ENCODE data around the gene TUBB1. TPM values are rescaled to one million over a fixed set of nuclear protein-coding genes. Genes with fewer than 3 reads are reported as not detected.

TUBB1 gene
- total and polyA plus RNA-seq, 2 of the 13 experiments (the other 11 are each of a cell fraction or from before 2014, with no cell fraction given) = 0.11 to 57.6 TPM

DNA sequence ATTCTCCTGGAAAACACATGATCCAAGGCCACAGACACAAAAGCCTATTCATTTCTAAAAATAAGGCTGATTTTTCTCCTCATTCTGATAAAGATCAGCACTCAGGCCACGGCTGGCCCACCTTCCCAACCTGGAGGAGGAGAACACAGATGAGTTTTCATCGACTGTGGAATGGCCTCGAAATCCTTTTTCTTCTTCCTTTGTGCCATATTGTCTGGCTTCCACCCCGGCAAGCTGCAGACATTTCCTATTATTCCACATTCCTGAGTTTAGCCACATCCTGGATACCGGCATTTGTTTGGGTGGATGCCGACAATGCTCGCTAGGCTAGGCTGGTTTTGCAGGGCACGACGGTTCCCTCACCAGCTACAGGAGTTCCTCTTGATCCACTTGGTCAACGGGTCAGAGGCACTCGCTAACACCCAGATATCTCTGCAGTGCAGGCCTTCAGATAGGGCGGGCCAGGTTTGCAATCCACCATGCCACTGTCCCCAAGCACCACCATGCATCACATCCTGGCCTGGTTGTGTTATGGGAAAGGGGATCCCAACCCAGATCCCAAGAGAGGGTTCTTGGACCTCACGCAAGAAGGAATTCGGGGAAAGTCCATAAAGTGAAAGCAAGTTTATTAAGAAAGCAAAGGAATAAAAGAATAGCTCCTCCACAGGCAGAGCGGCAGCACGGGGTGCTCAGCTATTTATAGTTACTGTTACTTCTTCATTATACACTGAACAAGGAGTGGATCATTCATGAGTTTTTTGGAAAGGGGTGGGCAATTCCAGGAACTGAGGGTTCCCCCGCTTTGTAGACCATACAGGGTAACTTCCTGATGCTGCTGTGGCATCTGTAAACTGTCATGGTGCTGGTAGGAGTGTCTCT lies 8.0 kb upstream of the TUBB1 start (continued):
- TF ChIP-seq SOX5 (CRISPR knock-in tag; IDR thresholded peaks at IDR 0.05; ENCODE audit: borderline replicate concordance) (0 out of 2 replicates have a peak, but pooled peaks have one; percentile 38), TEAD3 (CRISPR knock-in tag; optimal IDR thresholded peaks at IDR 0.05; ENCODE audit: borderline replicate concordance) (peak; percentile 85), ZNF652 (CRISPR knock-in tag; IDR thresholded peaks at IDR 0.05; ENCODE audit: borderline replicate concordance, low read depth) (peak; percentile 93), WIZ (CRISPR knock-in tag; IDR thresholded peaks at IDR 0.05) (no peak), ZNF549 (CRISPR knock-in tag; IDR thresholded peaks at IDR 0.05) (no peak), MTA1 (CRISPR knock-in tag; IDR thresholded peaks at IDR 0.05; ENCODE audit: borderline replicate concordance) (0 out of 2 replicates have a peak, but pooled peaks have one; percentile 44), ZFP37 (CRISPR knock-in tag; IDR thresholded peaks at IDR 0.05; ENCODE audit: borderline replicate concordance) (no peak), TRIM24 (CRISPR knock-in tag; IDR thresholded peaks at IDR 0.05) (no peak), TSC22D2 (CRISPR knock-in tag; IDR thresholded peaks at IDR 0.05; ENCODE audit: borderline replicate concordance) (no peak; the same call in 1 of the 2 replicates), SAP130 (CRISPR knock-in tag; IDR thresholded peaks at IDR 0.05; ENCODE audit: low read depth) (peak; percentile 56), IRF2 (CRISPR knock-in tag; IDR thresholded peaks at IDR 0.05) (peak; percentile 29; the same call in 1 of the 2 replicates), ZC3H13 (CRISPR knock-in tag; IDR thresholded peaks at IDR 0.05) (no peak), HDAC2 (CRISPR knock-in tag; IDR thresholded peaks at IDR 0.05) (peak; percentile 49; the same call in 1 of the 2 replicates), RARA (CRISPR knock-in tag; IDR thresholded peaks at IDR 0.05) (peak; percentile 15; the same call in 1 of the 2 replicates)
- TF ChIP-seq, protein P1, sequence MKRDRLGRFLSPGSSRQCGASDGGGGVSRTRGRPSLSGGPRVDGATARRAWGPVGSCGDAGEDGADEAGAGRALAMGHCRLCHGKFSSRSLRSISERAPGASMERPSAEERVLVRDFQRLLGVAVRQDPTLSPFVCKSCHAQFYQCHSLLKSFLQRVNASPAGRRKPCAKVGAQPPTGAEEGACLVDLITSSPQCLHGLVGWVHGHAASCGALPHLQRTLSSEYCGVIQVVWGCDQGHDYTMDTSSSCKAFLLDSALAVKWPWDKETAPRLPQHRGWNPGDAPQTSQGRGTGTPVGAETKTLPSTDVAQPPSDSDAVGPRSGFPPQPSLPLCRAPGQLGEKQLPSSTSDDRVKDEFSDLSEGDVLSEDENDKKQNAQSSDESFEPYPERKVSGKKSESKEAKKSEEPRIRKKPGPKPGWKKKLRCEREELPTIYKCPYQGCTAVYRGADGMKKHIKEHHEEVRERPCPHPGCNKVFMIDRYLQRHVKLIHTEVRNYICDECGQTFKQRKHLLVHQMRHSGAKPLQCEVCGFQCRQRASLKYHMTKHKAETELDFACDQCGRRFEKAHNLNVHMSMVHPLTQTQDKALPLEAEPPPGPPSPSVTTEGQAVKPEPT (CRISPR knock-in tag; IDR thresholded peaks at IDR 0.05; ENCODE audit: low read depth) = peak; percentile 29; the same call in 1 of the 2 replicates
- TF ChIP-seq, protein P2, sequence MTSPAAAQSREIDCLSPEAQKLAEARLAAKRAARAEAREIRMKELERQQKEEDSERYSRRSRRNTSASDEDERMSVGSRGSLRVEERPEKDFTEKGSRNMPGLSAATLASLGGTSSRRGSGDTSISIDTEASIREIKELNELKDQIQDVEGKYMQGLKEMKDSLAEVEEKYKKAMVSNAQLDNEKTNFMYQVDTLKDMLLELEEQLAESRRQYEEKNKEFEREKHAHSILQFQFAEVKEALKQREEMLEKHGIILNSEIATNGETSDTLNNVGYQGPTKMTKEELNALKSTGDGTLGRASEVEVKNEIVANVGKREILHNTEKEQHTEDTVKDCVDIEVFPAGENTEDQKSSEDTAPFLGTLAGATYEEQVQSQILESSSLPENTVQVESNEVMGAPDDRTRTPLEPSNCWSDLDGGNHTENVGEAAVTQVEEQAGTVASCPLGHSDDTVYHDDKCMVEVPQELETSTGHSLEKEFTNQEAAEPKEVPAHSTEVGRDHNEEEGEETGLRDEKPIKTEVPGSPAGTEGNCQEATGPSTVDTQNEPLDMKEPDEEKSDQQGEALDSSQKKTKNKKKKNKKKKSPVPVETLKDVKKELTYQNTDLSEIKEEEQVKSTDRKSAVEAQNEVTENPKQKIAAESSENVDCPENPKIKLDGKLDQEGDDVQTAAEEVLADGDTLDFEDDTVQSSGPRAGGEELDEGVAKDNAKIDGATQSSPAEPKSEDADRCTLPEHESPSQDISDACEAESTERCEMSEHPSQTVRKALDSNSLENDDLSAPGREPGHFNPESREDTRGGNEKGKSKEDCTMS (CRISPR knock-in tag; conservative IDR thresholded peaks at IDR 0.05) = 0 out of 2 replicates have a peak, but pooled peaks have one; percentile 57
- TF ChIP-seq, protein P3, sequence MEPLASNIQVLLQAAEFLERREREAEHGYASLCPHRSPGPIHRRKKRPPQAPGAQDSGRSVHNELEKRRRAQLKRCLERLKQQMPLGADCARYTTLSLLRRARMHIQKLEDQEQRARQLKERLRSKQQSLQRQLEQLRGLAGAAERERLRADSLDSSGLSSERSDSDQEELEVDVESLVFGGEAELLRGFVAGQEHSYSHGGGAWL (CRISPR knock-in tag; IDR thresholded peaks at IDR 0.05) = no peak
- TF ChIP-seq, protein P4, sequence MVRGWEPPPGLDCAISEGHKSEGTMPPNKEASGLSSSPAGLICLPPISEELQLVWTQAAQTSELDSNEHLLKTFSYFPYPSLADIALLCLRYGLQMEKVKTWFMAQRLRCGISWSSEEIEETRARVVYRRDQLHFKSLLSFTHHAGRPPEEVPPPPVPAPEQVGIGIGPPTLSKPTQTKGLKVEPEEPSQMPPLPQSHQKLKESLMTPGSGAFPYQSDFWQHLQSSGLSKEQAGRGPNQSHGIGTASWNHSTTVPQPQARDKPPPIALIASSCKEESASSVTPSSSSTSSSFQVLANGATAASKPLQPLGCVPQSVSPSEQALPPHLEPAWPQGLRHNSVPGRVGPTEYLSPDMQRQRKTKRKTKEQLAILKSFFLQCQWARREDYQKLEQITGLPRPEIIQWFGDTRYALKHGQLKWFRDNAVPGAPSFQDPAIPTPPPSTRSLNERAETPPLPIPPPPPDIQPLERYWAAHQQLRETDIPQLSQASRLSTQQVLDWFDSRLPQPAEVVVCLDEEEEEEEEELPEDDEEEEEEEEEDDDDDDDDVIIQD (CRISPR knock-in tag; IDR thresholded peaks at IDR 0.05; ENCODE audit: low read depth) = peak; percentile 62
- TF ChIP-seq, protein P5, sequence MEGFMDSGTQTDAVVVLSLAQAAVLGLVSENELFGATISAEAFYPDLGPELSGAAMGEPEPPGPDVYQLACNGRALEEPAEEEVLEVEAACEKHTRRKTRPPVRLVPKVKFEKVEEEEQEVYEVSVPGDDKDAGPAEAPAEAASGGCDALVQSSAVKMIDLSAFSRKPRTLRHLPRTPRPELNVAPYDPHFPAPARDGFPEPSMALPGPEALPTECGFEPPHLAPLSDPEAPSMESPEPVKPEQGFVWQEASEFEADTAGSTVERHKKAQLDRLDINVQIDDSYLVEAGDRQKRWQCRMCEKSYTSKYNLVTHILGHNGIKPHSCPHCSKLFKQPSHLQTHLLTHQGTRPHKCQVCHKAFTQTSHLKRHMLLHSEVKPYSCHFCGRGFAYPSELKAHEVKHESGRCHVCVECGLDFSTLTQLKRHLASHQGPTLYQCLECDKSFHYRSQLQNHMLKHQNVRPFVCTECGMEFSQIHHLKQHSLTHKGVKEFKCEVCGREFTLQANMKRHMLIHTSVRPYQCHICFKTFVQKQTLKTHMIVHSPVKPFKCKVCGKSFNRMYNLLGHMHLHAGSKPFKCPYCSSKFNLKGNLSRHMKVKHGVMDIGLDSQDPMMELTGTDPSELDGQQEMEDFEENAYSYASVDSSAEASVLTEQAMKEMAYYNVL (CRISPR knock-in tag; IDR thresholded peaks at IDR 0.05; ENCODE audit: borderline replicate concordance) = peak; percentile 22; the same call in 1 of the 2 replicates
